ENCODE data around the gene IL31RA.

IL31RA gene

DNA sequence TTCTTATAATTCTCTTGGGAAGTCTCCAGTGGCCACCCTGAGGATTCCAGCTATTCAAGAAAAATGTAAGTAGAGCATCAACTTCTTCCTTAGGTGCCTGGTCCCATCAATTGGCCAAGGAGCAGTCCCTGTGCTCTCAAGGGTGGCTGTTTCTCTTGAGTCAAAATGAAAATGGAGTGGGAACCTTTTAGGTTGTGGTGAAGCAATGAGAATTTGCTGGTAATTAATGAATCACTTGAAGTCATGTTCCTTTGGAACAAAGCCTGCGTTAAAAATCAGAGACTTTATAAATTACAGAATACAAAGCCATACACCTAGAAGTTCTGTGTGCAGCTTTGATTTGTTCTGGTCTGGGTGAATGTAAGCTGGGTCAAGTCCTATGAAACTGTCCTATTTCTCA is 48.9 kb downstream of the IL31RA start:
- Histone ChIP-seq H3K27me3 (ENCODE audit: control insufficient read depth, insufficient read depth, low read length) (no peaks in the 10 kb centered on the region), H3K9me3 (ENCODE audit: control insufficient read depth, insufficient read depth, low read length) (no peaks in the 10 kb centered on the region)
- no CpG with 5 or more reads among the region's 1 CpG for WGBS (ENCODE audit: insufficient coverage, insufficient read length)

DNA sequence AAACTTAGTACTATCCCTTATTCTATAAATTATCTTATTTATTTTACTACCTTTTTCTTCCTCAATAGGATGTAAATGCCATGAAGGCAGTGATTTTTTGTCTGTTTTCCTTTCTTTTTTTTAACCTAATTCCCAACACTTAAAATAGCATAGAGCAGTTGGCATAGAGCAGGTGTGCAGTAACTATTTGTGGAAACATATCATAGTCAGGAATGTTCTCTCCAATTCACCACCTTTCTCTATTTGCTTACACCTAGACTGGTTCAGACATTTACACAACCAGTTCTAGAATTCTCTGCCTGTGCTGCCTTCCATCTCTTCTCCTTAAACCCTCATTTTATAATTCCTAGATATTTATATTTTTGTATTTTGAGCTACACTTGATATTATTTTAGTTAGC is 49.6 kb downstream of the IL31RA start:
- Histone ChIP-seq H3K36me3 (ENCODE audit: control insufficient read depth, insufficient read depth, low read length) (no peaks in the 10 kb centered on the region), H3K9me3 (ENCODE audit: control insufficient read depth, insufficient read depth, low read length) (no peaks in the 10 kb centered on the region), H3K27ac (ENCODE audit: low read length) (no peak overlapping the region), H3K4me1 (ENCODE audit: control insufficient read depth, insufficient read depth, low read length) (no peaks in the 10 kb centered on the region), H3K4me3 (ENCODE audit: low read length) (no peak overlapping the region), H3K27me3 (ENCODE audit: control insufficient read depth, insufficient read depth, low read length) (no peaks in the 10 kb centered on the region)
- DNase-seq (ENCODE audit: low read depth, low spot score): no peak

More for the DNA sequence above, 48.9 kb downstream of the IL31RA start:
- no peak overlapping the region for H3K27ac ChIP-seq (ENCODE audit: low read length)
- no peak for DNase-seq (ENCODE audit: low read depth, low spot score)
- no peaks in the 10 kb centered on the region for H3K36me3 ChIP-seq (ENCODE audit: control insufficient read depth, insufficient read depth, low read length)
- no peak overlapping the region for H3K4me3 ChIP-seq (ENCODE audit: low read length)
- no peaks in the 10 kb centered on the region for H3K4me1 ChIP-seq (ENCODE audit: control insufficient read depth, insufficient read depth, low read length)

DNA sequence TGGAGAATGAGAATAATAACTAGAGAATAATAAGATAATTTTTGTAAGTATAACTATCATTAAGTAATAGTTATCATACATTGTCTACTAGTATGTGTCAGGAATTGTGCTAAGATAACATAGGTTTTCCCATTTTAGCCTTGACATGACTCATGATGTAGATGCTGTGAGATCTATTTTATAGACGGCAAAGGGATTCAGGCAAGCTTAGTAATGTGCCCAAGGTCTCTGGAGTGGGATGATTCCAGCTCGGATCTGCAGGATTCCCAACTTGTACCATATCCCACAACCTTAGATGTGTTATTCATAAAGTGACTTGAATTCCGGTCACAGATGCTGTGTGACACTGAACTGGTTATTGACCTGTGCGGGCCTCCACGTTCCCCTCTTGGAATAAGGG is 51.5 kb downstream of the IL31RA start:
- Histone ChIP-seq H3K4me1 (ENCODE audit: control insufficient read depth, insufficient read depth, low read length) (no peaks in the 10 kb centered on the region), H3K4me3 (ENCODE audit: low read length) (no peak overlapping the region), H3K36me3 (ENCODE audit: control insufficient read depth, insufficient read depth, low read length) (no peaks in the 10 kb centered on the region), H3K27me3 (ENCODE audit: control insufficient read depth, insufficient read depth, low read length) (no peaks in the 10 kb centered on the region), H3K27ac (ENCODE audit: low read length) (no peak overlapping the region), H3K9me3 (ENCODE audit: control insufficient read depth, insufficient read depth, low read length) (no peaks in the 10 kb centered on the region)
- no peak for DNase-seq (ENCODE audit: low read depth, low spot score)
- no CpG with 5 or more reads among the region's 5 CpGs for WGBS (ENCODE audit: insufficient coverage, insufficient read length)

DNA sequence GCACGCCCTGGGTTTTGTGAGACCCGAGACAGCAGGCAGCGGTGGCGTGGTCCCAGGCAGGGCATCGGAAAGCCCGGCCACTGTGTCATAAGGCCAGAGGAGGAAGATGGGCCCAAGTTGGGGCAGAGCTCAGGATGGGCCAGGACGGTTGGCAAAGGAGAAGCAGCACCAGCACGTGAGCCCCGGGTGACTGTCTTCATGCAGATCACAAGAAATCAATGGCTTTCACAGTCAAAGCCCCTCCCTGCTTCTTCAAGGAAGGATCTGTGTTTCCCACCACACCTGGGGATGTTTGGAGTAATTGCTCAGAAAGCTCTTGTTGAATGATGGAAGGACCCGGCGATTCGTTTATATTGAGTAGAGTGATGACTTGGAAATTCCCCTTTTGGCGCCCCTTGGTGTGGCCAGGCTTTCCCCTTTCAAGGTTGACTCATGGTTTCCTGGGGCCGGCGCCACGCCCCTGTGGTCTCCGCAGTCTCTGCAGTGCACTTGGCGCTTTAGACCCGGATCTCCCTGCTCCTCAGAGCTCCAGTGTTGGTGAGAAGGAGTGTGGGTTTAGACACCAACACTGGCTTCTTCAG is 52.1 kb downstream of the IL31RA start:
- DNase-seq (ENCODE audit: low read depth, low spot score): no peak
- no peak overlapping the region for H3K4me3 ChIP-seq (ENCODE audit: low read length)
- no peaks in the 10 kb centered on the region for H3K27me3 ChIP-seq (ENCODE audit: control insufficient read depth, insufficient read depth, low read length)
- H3K4me1 ChIP-seq (ENCODE audit: control insufficient read depth, insufficient read depth, low read length): no peaks in the 10 kb centered on the region
- no peaks in the 10 kb centered on the region for H3K9me3 ChIP-seq (ENCODE audit: control insufficient read depth, insufficient read depth, low read length)
- no peak overlapping the region for H3K27ac ChIP-seq (ENCODE audit: low read length)
- no CpG with 5 or more reads among the region's 19 CpGs for WGBS (ENCODE audit: insufficient coverage, insufficient read length)
- H3K36me3 ChIP-seq (ENCODE audit: control insufficient read depth, insufficient read depth, low read length): no peaks in the 10 kb centered on the region

DNA sequence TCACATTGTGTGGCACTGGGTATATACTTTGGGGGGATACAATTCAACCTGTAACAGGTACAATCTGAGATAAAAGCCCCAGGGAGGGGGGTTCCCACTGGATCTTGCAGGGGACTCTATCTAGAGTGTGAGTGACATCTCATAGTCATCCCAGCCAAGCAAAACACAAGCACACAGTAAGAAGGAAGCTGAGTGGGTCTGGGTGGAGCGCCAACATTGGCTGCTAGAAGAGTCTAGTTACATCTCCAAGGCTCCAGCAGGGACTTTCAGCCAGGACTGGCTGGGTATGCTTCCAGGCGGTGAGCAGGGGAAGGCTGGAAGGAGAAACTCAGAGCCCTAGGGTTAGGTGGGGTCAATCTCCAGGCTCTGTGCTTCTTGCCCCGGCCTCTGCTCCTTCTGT is 53.0 kb downstream of the IL31RA start:
- Histone ChIP-seq H3K27me3 (ENCODE audit: control insufficient read depth, insufficient read depth, low read length) (no peaks in the 10 kb centered on the region), H3K9me3 (ENCODE audit: control insufficient read depth, insufficient read depth, low read length) (no peaks in the 10 kb centered on the region), H3K36me3 (ENCODE audit: control insufficient read depth, insufficient read depth, low read length) (no peaks in the 10 kb centered on the region), H3K27ac (ENCODE audit: low read length) (no peak overlapping the region), H3K4me1 (ENCODE audit: control insufficient read depth, insufficient read depth, low read length) (no peaks in the 10 kb centered on the region), H3K4me3 (ENCODE audit: low read length) (no peak overlapping the region)
- no peak for DNase-seq (ENCODE audit: low read depth, low spot score)
- no CpG with 5 or more reads among the region's 3 CpGs for WGBS (ENCODE audit: insufficient coverage, insufficient read length)

DNA sequence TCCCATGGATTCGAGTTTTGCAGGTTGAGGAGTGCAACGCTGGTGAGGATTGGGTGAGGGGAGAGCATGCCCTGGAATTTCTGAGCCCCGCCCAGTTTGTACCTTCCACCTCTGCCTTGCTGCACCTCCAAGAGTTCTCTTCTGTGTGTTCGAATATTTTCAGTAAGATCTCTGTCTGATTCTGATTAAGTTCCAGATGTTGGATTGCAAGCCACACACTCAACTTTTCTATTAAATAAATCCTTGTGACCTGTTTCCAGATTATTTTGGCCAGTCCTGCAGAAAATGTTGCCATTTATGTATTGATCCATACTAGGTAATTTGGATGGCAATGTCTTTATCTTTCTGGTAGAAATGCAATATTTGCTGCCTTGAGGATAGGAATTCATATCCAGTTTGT is 54.1 kb downstream of the IL31RA start:
- no CpG with 5 or more reads among the region's 4 CpGs for WGBS (ENCODE audit: insufficient coverage, insufficient read length)
- no peak for DNase-seq (ENCODE audit: low read depth, low spot score)
- Histone ChIP-seq H3K4me3 (ENCODE audit: low read length) (no peak overlapping the region), H3K36me3 (ENCODE audit: control insufficient read depth, insufficient read depth, low read length) (no peaks in the 10 kb centered on the region), H3K27ac (ENCODE audit: low read length) (no peak overlapping the region), H3K9me3 (ENCODE audit: control insufficient read depth, insufficient read depth, low read length) (no peaks in the 10 kb centered on the region), H3K27me3 (ENCODE audit: control insufficient read depth, insufficient read depth, low read length) (no peaks in the 10 kb centered on the region), H3K4me1 (ENCODE audit: control insufficient read depth, insufficient read depth, low read length) (no peaks in the 10 kb centered on the region)

DNA sequence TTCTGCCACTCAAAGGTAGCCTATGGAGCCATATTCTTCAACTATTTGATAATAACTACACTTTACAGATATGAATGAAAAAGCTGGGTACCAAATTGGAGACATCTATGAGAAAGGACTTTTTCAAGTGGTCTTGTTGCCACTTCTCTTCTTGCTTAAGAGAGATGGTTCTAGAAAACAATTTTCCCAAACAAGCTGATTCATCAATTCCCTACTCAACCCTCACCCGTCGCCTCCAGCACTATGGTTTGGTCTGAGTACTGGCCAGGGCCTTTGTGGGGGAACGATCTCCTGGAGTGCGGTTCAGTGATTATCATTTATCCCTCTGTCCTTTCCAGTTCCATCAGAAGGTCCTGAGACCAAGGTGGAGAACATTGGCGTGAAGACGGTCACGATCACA is 56.8 kb downstream of the IL31RA start:
- no peaks in the 10 kb centered on the region for H3K27me3 ChIP-seq (ENCODE audit: control insufficient read depth, insufficient read depth, low read length)
- no peak overlapping the region for H3K4me3 ChIP-seq (ENCODE audit: low read length)
- H3K4me1 ChIP-seq (ENCODE audit: control insufficient read depth, insufficient read depth, low read length): no peaks in the 10 kb centered on the region
- H3K36me3 ChIP-seq (ENCODE audit: control insufficient read depth, insufficient read depth, low read length): no peaks in the 10 kb centered on the region
- no peak for DNase-seq (ENCODE audit: low read depth, low spot score)
- H3K9me3 ChIP-seq (ENCODE audit: control insufficient read depth, insufficient read depth, low read length): no peaks in the 10 kb centered on the region
- no peak overlapping the region for H3K27ac ChIP-seq (ENCODE audit: low read length)
- WGBS (ENCODE audit: insufficient coverage, insufficient read length): no CpG with 5 or more reads among the region's 7 CpGs

DNA sequence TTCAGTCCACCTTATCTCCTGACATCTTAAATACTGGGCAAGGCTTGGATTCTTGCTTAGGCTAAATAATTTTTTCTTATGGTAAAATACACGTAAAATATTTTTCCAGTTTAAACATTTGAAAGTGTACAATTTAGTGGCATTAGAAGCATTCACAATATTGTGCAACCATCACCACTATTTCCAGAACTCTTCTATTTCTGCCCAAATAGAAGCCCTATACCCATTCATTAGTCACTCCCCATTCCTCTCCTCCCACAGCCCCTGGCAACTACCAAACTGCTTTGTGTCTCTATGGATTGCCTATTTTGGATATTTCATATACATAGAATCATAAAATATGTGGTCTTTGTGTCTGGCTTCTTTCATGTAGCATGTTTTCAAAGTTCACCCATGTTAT is 57.6 kb downstream of the IL31RA start:
- no peaks in the 10 kb centered on the region for H3K27me3 ChIP-seq (ENCODE audit: control insufficient read depth, insufficient read depth, low read length)
- no CpG with 5 or more reads among the region's 1 CpG for WGBS (ENCODE audit: insufficient coverage, insufficient read length)
- H3K27ac ChIP-seq (ENCODE audit: low read length): no peak overlapping the region
- no peaks in the 10 kb centered on the region for H3K9me3 ChIP-seq (ENCODE audit: control insufficient read depth, insufficient read depth, low read length)
- DNase-seq (ENCODE audit: low read depth, low spot score): no peak
- no peaks in the 10 kb centered on the region for H3K4me1 ChIP-seq (ENCODE audit: control insufficient read depth, insufficient read depth, low read length)
- H3K4me3 ChIP-seq (ENCODE audit: low read length): no peak overlapping the region
- no peaks in the 10 kb centered on the region for H3K36me3 ChIP-seq (ENCODE audit: control insufficient read depth, insufficient read depth, low read length)

DNA sequence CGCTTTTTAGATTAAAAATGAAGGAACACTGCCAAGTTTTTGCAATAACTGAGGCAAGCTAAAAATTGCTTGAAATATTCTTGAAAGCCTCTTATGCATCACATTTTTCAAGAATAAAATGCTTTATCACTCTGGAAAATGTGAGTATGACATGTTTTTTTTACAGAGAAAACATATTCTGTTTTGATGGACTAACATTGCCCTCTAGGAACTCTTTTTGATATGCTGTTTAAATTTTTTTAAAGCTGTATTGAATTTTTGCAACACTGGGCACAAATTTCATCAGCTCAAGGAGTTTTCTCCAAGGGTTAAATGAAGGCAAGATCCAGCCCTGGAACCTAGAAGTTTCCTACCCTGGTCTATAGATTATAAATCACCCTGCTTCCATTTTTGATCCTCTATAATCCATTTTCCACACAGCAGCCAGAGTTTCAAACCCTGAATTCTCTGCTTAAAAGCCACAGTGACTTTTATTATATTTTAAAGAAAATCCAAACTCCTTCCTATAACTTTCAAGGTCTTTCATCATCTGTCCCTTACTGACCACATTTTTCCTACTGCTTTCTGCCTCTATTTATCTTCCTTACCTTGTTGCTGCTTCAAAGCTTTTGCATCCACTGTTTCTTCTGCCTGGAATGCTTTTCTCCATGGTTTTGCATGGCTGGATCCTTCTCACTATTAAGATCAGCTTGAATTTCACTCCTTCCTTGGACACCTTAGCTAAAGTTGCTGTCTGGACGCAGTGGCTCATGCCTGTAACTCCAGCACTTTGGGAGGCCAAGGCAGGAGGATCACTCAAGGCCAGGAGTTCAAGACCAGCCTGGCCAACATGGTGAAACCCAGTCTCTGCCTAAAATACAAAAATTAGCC is 60.9 kb downstream of the IL31RA start:
- no peaks in the 10 kb centered on the region for H3K36me3 ChIP-seq (ENCODE audit: control insufficient read depth, insufficient read depth, low read length)
- no peaks in the 10 kb centered on the region for H3K27me3 ChIP-seq (ENCODE audit: control insufficient read depth, insufficient read depth, low read length)
- WGBS (ENCODE audit: insufficient coverage, insufficient read length): no CpG with 5 or more reads among the region's 2 CpGs
- no peak for DNase-seq (ENCODE audit: low read depth, low spot score)
- no peaks in the 10 kb centered on the region for H3K9me3 ChIP-seq (ENCODE audit: control insufficient read depth, insufficient read depth, low read length)
- H3K4me3 ChIP-seq (ENCODE audit: low read length): no peak overlapping the region
- H3K4me1 ChIP-seq (ENCODE audit: control insufficient read depth, insufficient read depth, low read length): no peaks in the 10 kb centered on the region
- no peak overlapping the region for H3K27ac ChIP-seq (ENCODE audit: low read length)

DNA sequence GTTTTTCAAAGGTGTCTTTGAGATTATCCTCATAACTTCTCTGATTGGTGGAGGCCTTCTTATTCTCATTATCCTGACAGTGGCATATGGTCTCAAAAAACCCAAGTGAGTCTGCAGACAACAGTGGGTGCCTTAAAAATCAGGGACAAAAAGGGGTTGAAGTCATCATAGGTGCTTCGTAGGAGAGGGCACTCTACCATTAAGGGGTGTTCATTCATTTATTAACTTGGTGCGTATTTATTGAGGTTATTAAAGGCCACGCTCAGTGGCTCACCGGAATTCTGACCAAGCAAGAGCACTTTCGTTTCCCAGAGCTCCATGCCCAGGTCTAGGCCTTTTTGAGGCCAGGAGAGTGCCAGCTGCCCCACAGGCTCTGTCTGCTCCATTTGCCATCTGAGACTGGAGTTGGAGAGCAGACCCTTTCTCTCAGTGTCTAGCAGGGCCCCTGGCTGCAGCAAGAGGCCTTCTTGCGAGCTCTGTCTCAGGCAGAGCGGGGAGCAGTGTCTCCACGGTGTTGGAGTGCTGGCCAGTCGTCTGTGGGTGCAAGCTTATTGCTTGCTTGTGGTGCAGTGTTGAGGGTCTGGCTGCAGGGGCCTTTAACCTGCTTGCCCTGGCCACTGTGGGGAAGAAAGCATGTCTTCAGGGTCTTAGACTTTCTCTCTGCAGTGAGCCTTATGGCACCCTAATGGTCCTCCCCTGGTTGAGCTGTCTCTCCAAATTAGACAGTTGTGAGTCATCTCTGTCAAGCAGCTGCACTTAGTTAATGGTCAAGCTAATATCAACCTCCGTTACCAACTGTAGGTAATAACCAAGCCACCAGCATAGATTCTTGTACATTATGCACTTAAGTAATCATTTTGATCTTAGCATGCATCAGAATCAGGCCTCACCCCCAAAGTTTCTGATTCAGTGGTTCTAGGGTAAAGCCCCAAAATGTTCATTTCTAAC is 62.6 kb downstream of the IL31RA start:
- WGBS (ENCODE audit: insufficient coverage, insufficient read length): no CpG with 5 or more reads among the region's 10 CpGs
- Histone ChIP-seq H3K4me3 (ENCODE audit: low read length) (no peak overlapping the region), H3K4me1 (ENCODE audit: control insufficient read depth, insufficient read depth, low read length) (no peaks in the 10 kb centered on the region), H3K9me3 (ENCODE audit: control insufficient read depth, insufficient read depth, low read length) (no peaks in the 10 kb centered on the region), H3K27me3 (ENCODE audit: control insufficient read depth, insufficient read depth, low read length) (no peaks in the 10 kb centered on the region), H3K27ac (ENCODE audit: low read length) (no peak overlapping the region), H3K36me3 (ENCODE audit: control insufficient read depth, insufficient read depth, low read length) (no peaks in the 10 kb centered on the region)
- DNase-seq (ENCODE audit: low read depth, low spot score): no peak
